Activated T-cell treated with anti-CD3 and anti-CD28 coated beads, Interleukin-2, amount 50 U/mL, for 72 hours (primary cell): ENCODE data around the gene RNF207. TPM values are rescaled to one million over a fixed set of nuclear protein-coding genes. Genes with fewer than 3 reads are reported as not detected.
A peak's percentile ranks its signal among the peaks of the same experiment; 100 is the strongest.

Source experiments
- ATAC-seq, 2 donors: fragments of 150-1000 bp; cut with Tn5 transposase; replicated peaks in 1 of 2; 2 replicates each; pipeline ENCODE4 v1.10.0; 2021; ENCODE audit warnings: moderate library complexity in 2 of 2, mild to moderate bottlenecking in 1 of 2
- DNase-seq, 2 donors: peaks; one replicate each; pipeline ENCODE4 v3.0.0; 2021 to 2022; ENCODE audit warnings: mixed read lengths in 1 of 2
- H3K27ac Mint-ChIP-seq: one replicate; pipeline ENCODE4 v1.8.0; 2022; ENCODE audit warnings: mild to moderate bottlenecking, moderate library complexity, mixed read lengths
- H3K27me3 Mint-ChIP-seq: one replicate; pipeline ENCODE4 v1.8.0; 2022; ENCODE audit warnings: low read depth, mixed read lengths
- H3K36me3 Mint-ChIP-seq, 2 donors: one replicate each; pipeline ENCODE4 v1.8.0; 2022; ENCODE audit warnings: mixed read lengths in 2 of 2, mild to moderate bottlenecking in 1 of 2; ENCODE audit not compliant: insufficient read depth in 2 of 2
- H3K4me1 Mint-ChIP-seq: one replicate; pipeline ENCODE4 v1.8.0; 2022; ENCODE audit warnings: low read depth, mixed read lengths
- H3K4me3 Mint-ChIP-seq, 2 donors: one replicate each; pipeline ENCODE4 v1.8.0; 2022; ENCODE audit warnings: mild to moderate bottlenecking in 2 of 2, mixed read lengths in 2 of 2, moderate library complexity in 2 of 2
- H3K9me3 Mint-ChIP-seq, 2 donors: one replicate each; pipeline ENCODE4 v1.8.0; 2022; ENCODE audit warnings: mixed read lengths in 2 of 2
- total RNA-seq, 2 donors: library from RNA; stranded (reverse); gene quantifications; one replicate each; pipeline ENCODE4 v1.2.3, GENCODE V29; 2022

The RNF207 gene
- total RNA-seq, 2 donors from 2014 or later: 9.5 to 14.9 TPM

- Mint-ChIP-seq H3K4me3 (peak overlapping the region in 1 of 2 donors; percentile 23), H3K27me3 (peaks cover 18% of the 10 kb centered on the region), H3K27ac (no peak overlapping the region), H3K4me1 (peaks cover 4% of the 10 kb centered on the region), H3K9me3 (no peaks in the 10 kb centered on the region), H3K36me3 (no peaks in the 10 kb centered on the region)
- ATAC-seq (no peak), DNase-seq (no peak)
Measured at GRCh38 chr1:6258675-6259074, 52.8 kb downstream of the RNF207 start.

DNA sequence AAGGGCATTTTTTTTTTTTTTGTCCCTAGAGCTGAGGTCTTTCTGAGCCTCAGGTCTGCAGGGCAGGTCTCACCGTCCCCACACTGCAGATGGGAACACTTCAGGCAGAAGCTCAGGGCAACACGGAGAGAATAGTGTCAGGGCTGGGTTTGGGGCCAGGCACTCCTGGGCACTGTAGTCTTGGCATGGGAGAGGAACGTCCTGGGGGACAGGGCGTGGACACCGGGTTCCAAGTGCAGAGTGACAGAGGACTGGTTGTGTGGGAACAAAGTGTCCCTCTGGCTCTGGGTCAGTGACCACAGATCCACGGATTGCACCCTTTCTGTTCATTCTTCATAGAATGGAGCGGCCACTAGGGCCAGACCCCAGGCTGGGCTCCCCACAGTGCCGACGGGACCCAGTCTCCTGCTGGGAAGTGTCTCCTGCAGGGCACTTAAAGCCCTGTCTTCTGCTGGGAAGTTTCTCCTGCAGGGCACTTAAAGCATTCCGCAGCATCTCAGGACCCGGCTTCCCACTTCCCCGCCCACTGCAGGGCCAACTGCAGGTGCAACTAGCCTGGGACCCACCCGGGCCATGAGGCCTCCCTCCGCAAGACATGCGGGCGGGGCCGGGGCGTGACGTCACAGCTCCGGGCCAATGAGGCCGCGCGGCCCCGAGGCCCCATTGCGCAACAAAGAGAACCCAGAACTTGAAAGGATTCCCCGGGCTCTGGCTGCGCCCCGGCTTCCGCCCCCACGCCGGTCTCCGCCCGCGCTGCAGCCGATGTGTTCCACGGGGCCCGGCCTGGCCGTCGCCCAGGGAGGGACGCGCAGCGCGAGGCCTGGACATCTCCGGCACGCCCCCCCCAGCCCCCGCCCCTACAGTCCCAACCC lies 53.8 kb downstream of the RNF207 start:
- peaks cover 4% of the 10 kb centered on the region for H3K4me1 Mint-ChIP-seq
- no peaks in the 10 kb centered on the region for H3K9me3 Mint-ChIP-seq
- H3K27ac Mint-ChIP-seq: no peak overlapping the region
- H3K27me3 Mint-ChIP-seq: peaks cover 18% of the 10 kb centered on the region
- H3K36me3 Mint-ChIP-seq: no peaks in the 10 kb centered on the region
- ATAC-seq: peak; percentile 70 to 75
- DNase-seq: peak; percentile 81 to 82
- H3K4me3 Mint-ChIP-seq: peak overlapping the region; percentile 46 to 61

- Mint-ChIP-seq H3K27me3 (peaks cover 18% of the 10 kb centered on the region), H3K4me3 (peak overlapping the region in 1 of 2 donors; percentile 61), H3K4me1 (peaks cover 4% of the 10 kb centered on the region), H3K36me3 (no peaks in the 10 kb centered on the region), H3K9me3 (no peaks in the 10 kb centered on the region), H3K27ac (no peak overlapping the region)
- ATAC-seq: peak; percentile 57 to 63
- peak; percentile 26 to 27 for DNase-seq
Measured at GRCh38 chr1:6260433-6260934, 54.6 kb downstream of the RNF207 start.

DNA sequence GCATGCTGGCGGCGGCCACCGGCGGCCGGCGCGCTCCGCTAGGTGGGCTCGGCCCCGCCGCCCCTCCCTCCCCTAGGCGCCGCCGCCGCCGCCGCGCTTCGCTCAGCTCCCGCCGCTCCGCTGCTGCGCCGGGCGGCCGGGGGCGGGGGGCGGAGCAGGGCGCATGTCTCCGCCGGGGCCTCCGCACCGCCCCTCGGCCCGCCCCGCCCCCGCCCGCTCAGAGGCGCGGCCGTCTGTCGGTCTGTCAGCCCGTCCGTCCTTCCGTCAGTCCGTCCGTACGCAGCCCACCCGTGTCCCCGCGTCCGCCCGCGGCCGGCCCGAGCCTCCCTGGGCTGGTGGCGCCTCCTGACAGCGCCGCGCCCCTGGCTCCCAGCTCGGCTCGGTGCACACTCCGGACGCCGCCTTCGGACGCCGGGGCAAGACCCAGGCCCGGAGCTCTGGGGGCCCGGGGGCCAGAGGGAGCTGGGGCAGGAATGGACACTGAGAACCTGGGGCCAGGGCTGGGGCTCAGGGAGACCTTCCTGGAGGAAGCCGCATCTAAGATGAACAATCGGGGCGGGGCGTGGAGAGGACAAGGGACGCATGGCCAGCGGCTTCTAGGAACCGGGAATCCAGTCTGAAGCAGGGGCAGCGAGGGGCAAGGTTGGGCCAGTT lies 55.2 kb downstream of the RNF207 start, which contains the start of gene GPR153:
TSS of gene GPR153 (minus strand) at position 138 of the 654 bp plus-strand sequence. CDS start 6,193 bp downstream, outside the sequence.
- DNase-seq (peak; percentile 64 to 65), ATAC-seq (peak; percentile 75 to 76)
- Mint-ChIP-seq H3K36me3 (no peaks in the 10 kb centered on the region), H3K27ac (no peak within 1 kb of the TSS), H3K9me3 (no peaks in the 10 kb centered on the region), H3K27me3 (peaks cover 18% of the 10 kb centered on the region), H3K4me1 (peaks cover 4% of the 10 kb centered on the region), H3K4me3 (peak within 1 kb of the TSS; percentile 64 to 68)

DNA sequence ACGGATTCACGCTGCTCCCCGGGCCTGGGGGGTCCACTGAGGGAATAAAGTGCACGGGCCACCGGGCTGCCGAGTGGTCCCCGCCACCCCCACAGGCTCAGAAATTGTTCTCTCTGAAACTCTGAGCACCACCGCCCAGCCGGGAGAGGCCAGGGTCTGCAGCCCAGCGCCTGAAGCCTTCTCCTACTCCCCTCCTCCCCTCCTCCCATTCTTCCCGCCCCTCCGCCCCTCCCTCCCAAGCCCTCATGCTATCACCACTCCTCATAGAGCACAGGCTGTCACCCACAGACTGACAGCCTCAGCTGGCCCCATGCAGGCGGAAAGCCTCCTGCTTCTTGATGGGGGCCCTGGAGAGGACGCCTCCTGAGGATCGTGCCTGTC lies 55.7 kb downstream of the RNF207 start:
- no peaks in the 10 kb centered on the region for H3K9me3 Mint-ChIP-seq
- ATAC-seq: no peak
- H3K4me3 Mint-ChIP-seq: peak overlapping the region; percentile 64 to 68
- no peak for DNase-seq
- H3K27ac Mint-ChIP-seq: no peak overlapping the region
- H3K36me3 Mint-ChIP-seq: no peaks in the 10 kb centered on the region
- peaks cover 18% of the 10 kb centered on the region for H3K27me3 Mint-ChIP-seq
- H3K4me1 Mint-ChIP-seq: peaks cover 4% of the 10 kb centered on the region

DNA sequence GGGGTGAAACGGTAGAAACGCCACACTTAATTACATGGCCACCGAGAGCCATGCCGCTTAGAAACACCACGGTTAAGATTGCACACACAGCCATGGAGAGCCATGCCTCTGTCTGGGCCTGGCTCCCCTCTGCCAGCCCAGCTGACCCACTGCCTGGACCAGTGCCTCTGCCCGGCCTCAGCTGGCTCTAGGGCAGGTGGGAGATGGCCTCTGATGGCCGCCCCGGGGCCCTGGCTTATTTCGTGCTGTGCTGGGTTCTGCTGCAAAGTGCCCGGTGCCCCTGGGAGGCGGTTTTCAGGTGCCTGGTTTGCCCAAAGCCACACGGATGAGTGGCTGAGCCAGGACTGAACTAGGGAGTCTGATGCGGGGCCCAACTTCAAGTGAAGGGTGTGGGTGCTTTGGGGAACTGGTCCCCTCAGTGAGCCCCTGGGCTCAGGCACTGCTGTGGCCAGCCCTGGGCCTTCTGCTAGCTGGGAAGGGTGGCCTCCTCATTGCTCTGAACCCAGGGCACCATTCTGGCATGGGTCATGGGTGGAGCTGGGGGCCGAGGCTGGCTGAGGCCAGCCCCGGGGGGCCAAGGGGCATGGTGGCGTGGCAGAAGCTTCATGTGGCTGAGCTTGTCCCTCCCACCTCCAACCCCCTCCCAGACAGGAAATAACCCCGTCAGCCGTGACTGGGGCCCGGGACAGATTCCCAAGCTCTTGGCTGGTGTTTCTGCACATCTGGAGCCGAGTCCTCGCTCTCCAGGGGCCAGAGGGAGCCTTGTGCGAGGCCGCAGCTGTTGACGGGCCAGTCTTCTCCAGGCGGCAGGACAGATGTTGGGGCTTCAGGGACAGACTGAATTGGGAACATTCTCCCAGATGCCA lies 56.9 kb downstream of the RNF207 start:
- no peaks in the 10 kb centered on the region for H3K36me3 Mint-ChIP-seq
- H3K9me3 Mint-ChIP-seq: no peaks in the 10 kb centered on the region
- H3K27me3 Mint-ChIP-seq: peaks cover 18% of the 10 kb centered on the region
- peaks cover 4% of the 10 kb centered on the region for H3K4me1 Mint-ChIP-seq
- ATAC-seq (no peak), DNase-seq (no peak)
- H3K27ac Mint-ChIP-seq: no peak overlapping the region
- no peak overlapping the region for H3K4me3 Mint-ChIP-seq

- Mint-ChIP-seq H3K9me3 (no peaks in the 10 kb centered on the region), H3K36me3 (no peaks in the 10 kb centered on the region), H3K4me3 (no peak overlapping the region), H3K4me1 (peaks cover 4% of the 10 kb centered on the region), H3K27ac (no peak overlapping the region), H3K27me3 (peaks cover 18% of the 10 kb centered on the region)
- DNase-seq (no peak), ATAC-seq (no peak)
Measured at GRCh38 chr1:6263716-6264115, 57.8 kb downstream of the RNF207 start.

- Mint-ChIP-seq H3K9me3 (no peaks in the 10 kb centered on the region), H3K27me3 (peaks cover 7% of the 10 kb centered on the region), H3K36me3 (no peaks in the 10 kb centered on the region), H3K4me3 (no peak overlapping the region), H3K27ac (no peak overlapping the region), H3K4me1 (peaks cover 4% of the 10 kb centered on the region)
- no peak for DNase-seq
- ATAC-seq: no peak
Measured at GRCh38 chr1:6265151-6265550, 59.2 kb downstream of the RNF207 start.

DNA sequence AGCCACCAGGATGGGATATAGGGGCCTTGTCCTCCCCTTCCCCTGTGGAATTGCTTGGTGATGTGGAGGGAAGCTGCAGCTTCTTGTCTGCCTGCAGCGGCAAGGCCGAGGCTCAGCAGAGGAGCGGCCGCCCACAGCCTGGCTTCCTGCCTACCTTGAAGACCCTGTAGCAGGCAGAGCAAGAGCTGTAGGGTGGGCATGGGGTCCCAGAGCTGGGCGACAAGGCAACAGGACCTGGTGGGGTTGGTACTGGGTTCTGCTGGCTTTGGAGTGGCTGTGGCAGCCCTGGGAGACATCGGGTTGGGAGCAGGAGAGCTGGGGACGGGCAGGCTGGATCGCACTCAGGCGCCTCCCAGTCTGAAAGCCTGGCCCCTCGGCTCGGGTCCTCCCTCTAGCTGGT lies 60.7 kb downstream of the RNF207 start:
- no peak for ATAC-seq
- H3K36me3 Mint-ChIP-seq: no peaks in the 10 kb centered on the region

GRCh38 chr1:6267686-6268322 lies 61.9 kb downstream of the RNF207 start:
- H3K36me3 Mint-ChIP-seq: no peaks in the 10 kb centered on the region
- DNase-seq: no peak
- H3K9me3 Mint-ChIP-seq: no peaks in the 10 kb centered on the region
- H3K27ac Mint-ChIP-seq: no peak overlapping the region
- H3K4me3 Mint-ChIP-seq: no peak overlapping the region
- H3K4me1 Mint-ChIP-seq: no peaks in the 10 kb centered on the region
- no peak for ATAC-seq
- H3K27me3 Mint-ChIP-seq: no peaks in the 10 kb centered on the region

More for the DNA sequence above, 60.7 kb downstream of the RNF207 start:
- peaks cover 6% of the 10 kb centered on the region for H3K27me3 Mint-ChIP-seq
- no peak overlapping the region for H3K4me3 Mint-ChIP-seq
- H3K4me1 Mint-ChIP-seq: peaks cover 4% of the 10 kb centered on the region
- H3K27ac Mint-ChIP-seq: no peak overlapping the region
- H3K9me3 Mint-ChIP-seq: no peaks in the 10 kb centered on the region
- DNase-seq: no peak

DNA sequence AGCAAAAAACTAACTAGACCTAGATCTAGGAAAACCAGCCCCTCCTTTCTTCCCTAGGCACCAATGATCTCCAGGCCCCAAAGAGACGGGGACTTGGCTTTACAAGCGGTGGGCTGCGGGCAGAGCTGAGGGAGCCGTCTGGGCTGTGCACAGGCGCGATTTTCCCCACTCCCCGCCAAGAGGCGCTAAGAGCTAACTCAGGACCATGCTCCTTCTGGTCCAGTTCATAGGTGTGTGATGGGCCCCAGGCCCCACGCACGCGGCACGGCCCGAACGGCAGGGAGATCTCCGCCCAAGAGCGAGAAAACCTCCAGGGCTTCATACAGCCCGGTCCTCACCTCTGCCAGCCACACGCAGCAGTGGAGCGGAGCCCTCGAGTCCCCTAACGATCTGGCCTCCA lies 62.5 kb downstream of the RNF207 start:
- Mint-ChIP-seq H3K27me3 (no peaks in the 10 kb centered on the region), H3K27ac (no peak overlapping the region), H3K9me3 (no peaks in the 10 kb centered on the region), H3K36me3 (no peaks in the 10 kb centered on the region), H3K4me1 (no peaks in the 10 kb centered on the region), H3K4me3 (no peak overlapping the region)
- DNase-seq (no peak), ATAC-seq (no peak)

GRCh38 chr1:6269296-6269695 lies 63.4 kb downstream of the RNF207 start:
- DNase-seq (no peak), ATAC-seq (no peak)
- Mint-ChIP-seq H3K4me3 (no peak overlapping the region), H3K4me1 (no peaks in the 10 kb centered on the region), H3K27ac (no peak overlapping the region), H3K9me3 (no peaks in the 10 kb centered on the region), H3K36me3 (no peaks in the 10 kb centered on the region), H3K27me3 (no peaks in the 10 kb centered on the region)
